NCI-H82 treated with DMSO at 0.1 percent for 48 hours (cell line): ENCODE results near the gene CELSR3.

Experiments used
- DNase-seq: peaks from one replicate; lab custom pipeline; 2025; ENCODE audit not compliant: unreplicated experiment; lab: John Stamatoyannopoulos, UW

Gene CELSR3

GRCh38 chr3:48686538-48687219 is 24.0 kb upstream of the CELSR3 start:
- DNase-seq = no peak

- peak; percentile 52 for DNase-seq
Measured at GRCh38 chr3:48685603-48686511, 23.2 kb upstream of the CELSR3 start, which contains the start of gene NCKIPSD. TSS of gene NCKIPSD (minus strand) at chr3:48685915. CDS start at chr3:48685807, 108 bp downstream.

- DNase-seq = no peak
Measured at GRCh38 chr3:48685293-48685602, 22.6 kb upstream of the CELSR3 start.

GRCh38 chr3:48684480-48685143 is 21.9 kb upstream of the CELSR3 start:
- no peak for DNase-seq

GRCh38 chr3:48684054-48684349 is 21.3 kb upstream of the CELSR3 start:
- no peak for DNase-seq

GRCh38 chr3:48682786-48683185 is 20.1 kb upstream of the CELSR3 start:
- no peak for DNase-seq

- DNase-seq = no peak
Measured at GRCh38 chr3:48681974-48682610, 19.4 kb upstream of the CELSR3 start.

- DNase-seq = no peak
Measured at GRCh38 chr3:48681541-48681880, 18.8 kb upstream of the CELSR3 start.

GRCh38 chr3:48680811-48681540 is 18.3 kb upstream of the CELSR3 start:
- DNase-seq = no peak

GRCh38 chr3:48679411-48680391 is 17.0 kb upstream of the CELSR3 start:
- no peak for DNase-seq

- no peak for DNase-seq
Measured at GRCh38 chr3:48678566-48679380, 16.1 kb upstream of the CELSR3 start.

GRCh38 chr3:48678056-48678455 is 15.4 kb upstream of the CELSR3 start:
- no peak for DNase-seq

- no peak for DNase-seq
Measured at GRCh38 chr3:48674505-48674904, 11.8 kb upstream of the CELSR3 start.

- DNase-seq = no peak
Measured at GRCh38 chr3:48672522-48672921, 9.8 kb upstream of the CELSR3 start.

- DNase-seq = no peak
Measured at GRCh38 chr3:48664929-48665328, 2.2 kb upstream of the CELSR3 start.

GRCh38 chr3:48664313-48664644 is 1.6 kb upstream of the CELSR3 start:
- no peak for DNase-seq

- peak; percentile 89 for DNase-seq
Measured at GRCh38 chr3:48663489-48664312, 1.0 kb upstream of the CELSR3 start.

GRCh38 chr3:48662145-48662752 is 437 bp downstream of the CELSR3 start:
- DNase-seq = no peak
